Measurements from ENCODE around the gene PILRA. TPM values are rescaled to one million over a fixed set of nuclear protein-coding genes. Genes with fewer than 3 reads are reported as not detected.
A peak's percentile ranks its signal among the peaks of the same experiment; 100 is the strongest.

PILRA gene
- total RNA-seq, 1 donor from 2014 or later: 9.6 TPM

- Mint-ChIP-seq H3K27me3 (ENCODE audit: insufficient read depth) (no peaks in the 10 kb centered on the region), H3K4me1 (ENCODE audit: low read depth) (peaks cover 7% of the 10 kb centered on the region), H3K36me3 (ENCODE audit: low read depth) (no peaks in the 10 kb centered on the region), H3K4me3 (no peak overlapping the region), H3K9me3 (no peaks in the 10 kb centered on the region), H3K27ac (no peak overlapping the region)
- intact Hi-C loops (cut with micrococcal nuclease): no loop called here
- no peak for DNase-seq (ENCODE audit: low spot score)
Measured at GRCh38 chr7:100413346-100413745, 40.1 kb downstream of the PILRA start.

- no peak for DNase-seq (ENCODE audit: low spot score)
- Mint-ChIP-seq H3K4me1 (ENCODE audit: low read depth) (peaks cover 7% of the 10 kb centered on the region), H3K27me3 (ENCODE audit: insufficient read depth) (no peaks in the 10 kb centered on the region), H3K9me3 (no peaks in the 10 kb centered on the region), H3K4me3 (no peak overlapping the region), H3K27ac (no peak overlapping the region), H3K36me3 (ENCODE audit: low read depth) (no peaks in the 10 kb centered on the region)
- intact Hi-C loops (cut with micrococcal nuclease): no loop called here
Measured at GRCh38 chr7:100413889-100414288, 40.6 kb downstream of the PILRA start.

GRCh38 chr7:100415448-100415847 lies 42.2 kb downstream of the PILRA start:
- intact Hi-C loops (cut with micrococcal nuclease): no loop called here
- H3K4me1 Mint-ChIP-seq (ENCODE audit: low read depth): peaks cover 16% of the 10 kb centered on the region
- H3K4me3 Mint-ChIP-seq: no peak overlapping the region
- H3K27me3 Mint-ChIP-seq (ENCODE audit: insufficient read depth): peaks cover 2% of the 10 kb centered on the region
- H3K9me3 Mint-ChIP-seq: no peaks in the 10 kb centered on the region
- DNase-seq (ENCODE audit: low spot score): no peak
- no peaks in the 10 kb centered on the region for H3K36me3 Mint-ChIP-seq (ENCODE audit: low read depth)
- no peak overlapping the region for H3K27ac Mint-ChIP-seq

GRCh38 chr7:100418930-100419659 lies 45.8 kb downstream of the PILRA start:
- H3K9me3 Mint-ChIP-seq: no peaks in the 10 kb centered on the region
- no peak overlapping the region for H3K4me3 Mint-ChIP-seq
- intact Hi-C loops (cut with micrococcal nuclease): no loop called here
- peaks cover 9% of the 10 kb centered on the region for H3K4me1 Mint-ChIP-seq (ENCODE audit: low read depth)
- no peak overlapping the region for H3K27ac Mint-ChIP-seq
- no peaks in the 10 kb centered on the region for H3K36me3 Mint-ChIP-seq (ENCODE audit: low read depth)
- DNase-seq (ENCODE audit: low spot score): no peak
- peaks cover 9% of the 10 kb centered on the region for H3K27me3 Mint-ChIP-seq (ENCODE audit: insufficient read depth)

GRCh38 chr7:100419660-100420226 lies 46.5 kb downstream of the PILRA start:
- H3K4me3 Mint-ChIP-seq: no peak overlapping the region
- no peak for DNase-seq (ENCODE audit: low spot score)
- peaks cover 9% of the 10 kb centered on the region for H3K4me1 Mint-ChIP-seq (ENCODE audit: low read depth)
- no peak overlapping the region for H3K27ac Mint-ChIP-seq
- H3K9me3 Mint-ChIP-seq: no peaks in the 10 kb centered on the region
- intact Hi-C loops (cut with micrococcal nuclease): loop anchor here (10.0 kb wide), 1 partner anchor 395 kb away; no protein-coding TSS in a partner anchor
- no peaks in the 10 kb centered on the region for H3K36me3 Mint-ChIP-seq (ENCODE audit: low read depth)
- peaks cover 9% of the 10 kb centered on the region for H3K27me3 Mint-ChIP-seq (ENCODE audit: insufficient read depth)

- no peak for DNase-seq (ENCODE audit: low spot score)
- intact Hi-C loops (cut with micrococcal nuclease): loop anchor here (10.0 kb wide), 1 partner anchor 399 kb away; no protein-coding TSS in a partner anchor
- Mint-ChIP-seq H3K27ac (no peak overlapping the region), H3K4me1 (ENCODE audit: low read depth) (peaks cover 14% of the 10 kb centered on the region), H3K9me3 (peaks cover 5% of the 10 kb centered on the region), H3K27me3 (ENCODE audit: insufficient read depth) (peaks cover 17% of the 10 kb centered on the region), H3K36me3 (ENCODE audit: low read depth) (no peaks in the 10 kb centered on the region), H3K4me3 (no peak overlapping the region)
Measured at GRCh38 chr7:100423315-100423714, 50.0 kb downstream of the PILRA start.

GRCh38 chr7:100425347-100425746 lies 52.1 kb downstream of the PILRA start:
- Mint-ChIP-seq H3K27ac (no peak overlapping the region), H3K27me3 (ENCODE audit: insufficient read depth) (peaks cover 17% of the 10 kb centered on the region)
- intact Hi-C loops (cut with micrococcal nuclease): loop anchor here (10.0 kb wide), 1 partner anchor 401 kb away; no protein-coding TSS in a partner anchor

GRCh38 chr7:100426516-100426915 lies 53.2 kb downstream of the PILRA start:
- Mint-ChIP-seq H3K4me3 (no peak overlapping the region), H3K27ac (no peak overlapping the region), H3K9me3 (peaks cover 5% of the 10 kb centered on the region), H3K36me3 (ENCODE audit: low read depth) (peaks cover 5% of the 10 kb centered on the region), H3K27me3 (ENCODE audit: insufficient read depth) (peaks cover 11% of the 10 kb centered on the region), H3K4me1 (ENCODE audit: low read depth) (peaks cover 19% of the 10 kb centered on the region)
- intact Hi-C loops (cut with micrococcal nuclease): loop anchor here (10.0 kb wide), 1 partner anchor 402 kb away; no protein-coding TSS in a partner anchor
- no peak for DNase-seq (ENCODE audit: low spot score)

More at GRCh38 chr7:100425347-100425746, 52.1 kb downstream of the PILRA start:
- Mint-ChIP-seq H3K4me3 (no peak overlapping the region), H3K4me1 (ENCODE audit: low read depth) (peaks cover 10% of the 10 kb centered on the region), H3K36me3 (ENCODE audit: low read depth) (no peaks in the 10 kb centered on the region), H3K9me3 (peaks cover 5% of the 10 kb centered on the region)
- DNase-seq (ENCODE audit: low spot score): no peak

- Mint-ChIP-seq H3K27me3 (ENCODE audit: insufficient read depth) (peaks cover 10% of the 10 kb centered on the region), H3K4me1 (ENCODE audit: low read depth) (peaks cover 32% of the 10 kb centered on the region), H3K36me3 (ENCODE audit: low read depth) (peaks cover 10% of the 10 kb centered on the region), H3K4me3 (peak overlapping the region; percentile 95), H3K9me3 (peaks cover 5% of the 10 kb centered on the region), H3K27ac (no peak overlapping the region)
- intact Hi-C loops (cut with micrococcal nuclease): loop anchor here (1.0 to 10.0 kb wide), 12 partner anchors 9 to 1019 kb away; partner anchors contain the start of genes AGFG2, BUD31, CNPY4 and FBXO24
- DNase-seq (ENCODE audit: low spot score): no peak
Measured at GRCh38 chr7:100427762-100428198, 54.5 kb downstream of the PILRA start.

- Mint-ChIP-seq H3K27ac (peak within 1 kb of the TSS; percentile 99), H3K4me3 (peak within 1 kb of the TSS; percentile 95), H3K27me3 (ENCODE audit: insufficient read depth) (peaks cover 10% of the 10 kb centered on the region), H3K9me3 (peaks cover 5% of the 10 kb centered on the region), H3K4me1 (ENCODE audit: low read depth) (peaks cover 34% of the 10 kb centered on the region), H3K36me3 (ENCODE audit: low read depth) (peaks cover 10% of the 10 kb centered on the region)
- intact Hi-C loops (cut with micrococcal nuclease): loop anchor here (1.0 to 10.0 kb wide), 12 partner anchors 8 to 1020 kb away; partner anchors contain the start of genes AGFG2, BUD31, CNPY4 and FBXO24
- peak; percentile 95 for DNase-seq (ENCODE audit: low spot score)
Measured at GRCh38 chr7:100428199-100428966, 55.1 kb downstream of the PILRA start, which contains the start of gene ZCWPW1. Gene ZCWPW1, minus strand, starts transcription at chr7:100428703. Its CDS starts 8,054 bp downstream, at chr7:100420649.

- H3K9me3 Mint-ChIP-seq: peaks cover 5% of the 10 kb centered on the region
- peak; percentile 100 for DNase-seq (ENCODE audit: low spot score)
- H3K4me1 Mint-ChIP-seq (ENCODE audit: low read depth): peaks cover 41% of the 10 kb centered on the region
- H3K36me3 Mint-ChIP-seq (ENCODE audit: low read depth): peaks cover 16% of the 10 kb centered on the region
- peak overlapping the region; percentile 95 for H3K4me3 Mint-ChIP-seq
- intact Hi-C loops (cut with micrococcal nuclease): loop anchor here (1.0 to 10.0 kb wide), 19 partner anchors 7 to 1020 kb away; partner anchors contain the start of genes AGFG2, AP4M1, BUD31 and CNPY4
- peak overlapping the region; percentile 99 for H3K27ac Mint-ChIP-seq
- peaks cover 10% of the 10 kb centered on the region for H3K27me3 Mint-ChIP-seq (ENCODE audit: insufficient read depth)
Measured at GRCh38 chr7:100428967-100429636, 55.8 kb downstream of the PILRA start.

Data from activated T-helper 1 cell treated with anti-CD3 and anti-CD28 coated beads, Interleukin-12 subunit alpha, Interleukin-12 subunit beta, Interleukin-2, Interleukin-4 antibody, amounts not matched to agents 30 ng/mL and 10 ng/mL and 1 ng/mL, durations not matched to agents 14 hours and 24 hours and 36 hours (primary cell).